Measurements from ENCODE around the gene WEE2. TPM values are rescaled to one million over a fixed set of nuclear protein-coding genes. Genes with fewer than 3 reads are reported as not detected.

Gene WEE2
- total RNA-seq, 1 experiment from 2014 or later = 0.04 TPM

DNA sequence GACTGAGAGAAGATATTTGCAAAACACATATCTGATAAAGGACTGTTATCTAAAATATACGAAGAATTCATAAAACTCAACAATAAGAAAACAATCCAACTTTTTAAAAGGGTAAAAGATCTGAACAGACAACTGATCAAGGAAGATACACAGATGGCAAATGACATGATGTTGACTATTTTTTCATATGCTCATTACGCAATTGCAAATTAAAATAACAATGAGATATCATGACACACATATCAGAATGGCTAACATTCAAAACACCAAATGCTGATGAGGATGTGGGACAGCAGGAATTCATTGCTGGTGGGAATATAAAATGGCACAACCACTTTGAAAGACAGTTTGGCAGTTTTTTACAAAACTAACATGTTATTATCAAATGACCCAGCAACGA, 15.1 kb upstream of the WEE2 start:
- Mint-ChIP-seq H3K4me3 (no peak overlapping the region), H3K36me3 (no peaks in the 10 kb centered on the region), H3K4me1 (peaks cover 48% of the 10 kb centered on the region), H3K27me3 (ENCODE audit: low read depth) (no peaks in the 10 kb centered on the region), H3K27ac (no peak overlapping the region), H3K9me3 (no peaks in the 10 kb centered on the region)
- DNase-seq (ENCODE audit: low spot score) (no peak), ATAC-seq (no peak)
- ChIA-PET POLR2A (no interaction called here), CTCF (interaction anchor here (1.9 kb wide), 1 partner anchor 19 kb away, joined by 5 read pairs; no protein-coding TSS in a partner anchor)
- no peak for TF ChIP-seq JUN (CRISPR knock-in tag; IDR thresholded peaks at IDR 0.05)
- no peak for TF ChIP-seq GTF2I (CRISPR knock-in tag; conservative IDR thresholded peaks at IDR 0.05)
- TF ChIP-seq MYBL2 (CRISPR knock-in tag; IDR thresholded peaks at IDR 0.05) = no peak
- no peak for TF ChIP-seq NR3C1 (CRISPR knock-in tag; conservative IDR thresholded peaks at IDR 0.05; ENCODE audit: low read depth)
- TF ChIP-seq ZNF512 (CRISPR knock-in tag; IDR thresholded peaks at IDR 0.05; ENCODE audit: borderline replicate concordance) = no peak
- TF ChIP-seq ATF1 (CRISPR knock-in tag; IDR thresholded peaks at IDR 0.05) = no peak
- TF ChIP-seq MXD4 (CRISPR knock-in tag; IDR thresholded peaks at IDR 0.05; ENCODE audit: borderline replicate concordance) = no peak

- Mint-ChIP-seq H3K36me3 (no peaks in the 10 kb centered on the region), H3K27me3 (ENCODE audit: low read depth) (no peaks in the 10 kb centered on the region; the same call in 1 of the 2 replicates), H3K4me1 (peaks cover 57% of the 10 kb centered on the region), H3K9me3 (no peaks in the 10 kb centered on the region), H3K4me3 (no peak overlapping the region), H3K27ac (0 out of 2 replicates have a peak overlapping the region, but pooled peaks have one; percentile 5)
- ATAC-seq = no peak
- ChIA-PET CTCF (interaction anchor here (0.7 to 0.8 kb wide), 2 partner anchors 42 to 70 kb away, joined by 3 read pairs; partner anchors contain the start of gene SSBP1), POLR2A (no interaction called here)
- DNase-seq (ENCODE audit: low spot score) = no peak
- TF ChIP-seq JUN (CRISPR knock-in tag; IDR thresholded peaks at IDR 0.05) (no peak), OVOL2 (CRISPR knock-in tag; IDR thresholded peaks at IDR 0.05; ENCODE audit: borderline replicate concordance) (no peak), SP1 (CRISPR knock-in tag; conservative IDR thresholded peaks at IDR 0.05) (no peak), E2F1 (CRISPR knock-in tag; IDR thresholded peaks at IDR 0.05) (no peak), HMGA2 (CRISPR knock-in tag; IDR thresholded peaks at IDR 0.05) (no peak), FOXK1 (CRISPR knock-in tag; IDR thresholded peaks at IDR 0.05) (no peak), TCF7 (CRISPR knock-in tag; IDR thresholded peaks at IDR 0.05; ENCODE audit: low read depth) (no peak), CDX4 (CRISPR knock-in tag; IDR thresholded peaks at IDR 0.05; ENCODE audit: borderline replicate concordance) (no peak), NR3C1 (CRISPR knock-in tag; conservative IDR thresholded peaks at IDR 0.05; ENCODE audit: low read depth) (no peak), RELA (CRISPR knock-in tag; IDR thresholded peaks at IDR 0.05; ENCODE audit: borderline replicate concordance) (no peak), ZNF416 (CRISPR knock-in tag; IDR thresholded peaks at IDR 0.05) (no peak)
- TF ChIP-seq, protein P1, sequence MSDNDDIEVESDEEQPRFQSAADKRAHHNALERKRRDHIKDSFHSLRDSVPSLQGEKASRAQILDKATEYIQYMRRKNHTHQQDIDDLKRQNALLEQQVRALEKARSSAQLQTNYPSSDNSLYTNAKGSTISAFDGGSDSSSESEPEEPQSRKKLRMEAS (CRISPR knock-in tag; IDR thresholded peaks at IDR 0.05) = no peak
- TF ChIP-seq, protein P2, sequence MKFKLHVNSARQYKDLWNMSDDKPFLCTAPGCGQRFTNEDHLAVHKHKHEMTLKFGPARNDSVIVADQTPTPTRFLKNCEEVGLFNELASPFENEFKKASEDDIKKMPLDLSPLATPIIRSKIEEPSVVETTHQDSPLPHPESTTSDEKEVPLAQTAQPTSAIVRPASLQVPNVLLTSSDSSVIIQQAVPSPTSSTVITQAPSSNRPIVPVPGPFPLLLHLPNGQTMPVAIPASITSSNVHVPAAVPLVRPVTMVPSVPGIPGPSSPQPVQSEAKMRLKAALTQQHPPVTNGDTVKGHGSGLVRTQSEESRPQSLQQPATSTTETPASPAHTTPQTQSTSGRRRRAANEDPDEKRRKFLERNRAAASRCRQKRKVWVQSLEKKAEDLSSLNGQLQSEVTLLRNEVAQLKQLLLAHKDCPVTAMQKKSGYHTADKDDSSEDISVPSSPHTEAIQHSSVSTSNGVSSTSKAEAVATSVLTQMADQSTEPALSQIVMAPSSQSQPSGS (CRISPR knock-in tag; IDR thresholded peaks at IDR 0.05; ENCODE audit: borderline replicate concordance, low read depth) = no peak
- TF ChIP-seq, protein P3, sequence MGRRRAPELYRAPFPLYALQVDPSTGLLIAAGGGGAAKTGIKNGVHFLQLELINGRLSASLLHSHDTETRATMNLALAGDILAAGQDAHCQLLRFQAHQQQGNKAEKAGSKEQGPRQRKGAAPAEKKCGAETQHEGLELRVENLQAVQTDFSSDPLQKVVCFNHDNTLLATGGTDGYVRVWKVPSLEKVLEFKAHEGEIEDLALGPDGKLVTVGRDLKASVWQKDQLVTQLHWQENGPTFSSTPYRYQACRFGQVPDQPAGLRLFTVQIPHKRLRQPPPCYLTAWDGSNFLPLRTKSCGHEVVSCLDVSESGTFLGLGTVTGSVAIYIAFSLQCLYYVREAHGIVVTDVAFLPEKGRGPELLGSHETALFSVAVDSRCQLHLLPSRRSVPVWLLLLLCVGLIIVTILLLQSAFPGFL (CRISPR knock-in tag; IDR thresholded peaks at IDR 0.05; ENCODE audit: borderline replicate concordance) = no peak
- TF ChIP-seq, protein P4, sequence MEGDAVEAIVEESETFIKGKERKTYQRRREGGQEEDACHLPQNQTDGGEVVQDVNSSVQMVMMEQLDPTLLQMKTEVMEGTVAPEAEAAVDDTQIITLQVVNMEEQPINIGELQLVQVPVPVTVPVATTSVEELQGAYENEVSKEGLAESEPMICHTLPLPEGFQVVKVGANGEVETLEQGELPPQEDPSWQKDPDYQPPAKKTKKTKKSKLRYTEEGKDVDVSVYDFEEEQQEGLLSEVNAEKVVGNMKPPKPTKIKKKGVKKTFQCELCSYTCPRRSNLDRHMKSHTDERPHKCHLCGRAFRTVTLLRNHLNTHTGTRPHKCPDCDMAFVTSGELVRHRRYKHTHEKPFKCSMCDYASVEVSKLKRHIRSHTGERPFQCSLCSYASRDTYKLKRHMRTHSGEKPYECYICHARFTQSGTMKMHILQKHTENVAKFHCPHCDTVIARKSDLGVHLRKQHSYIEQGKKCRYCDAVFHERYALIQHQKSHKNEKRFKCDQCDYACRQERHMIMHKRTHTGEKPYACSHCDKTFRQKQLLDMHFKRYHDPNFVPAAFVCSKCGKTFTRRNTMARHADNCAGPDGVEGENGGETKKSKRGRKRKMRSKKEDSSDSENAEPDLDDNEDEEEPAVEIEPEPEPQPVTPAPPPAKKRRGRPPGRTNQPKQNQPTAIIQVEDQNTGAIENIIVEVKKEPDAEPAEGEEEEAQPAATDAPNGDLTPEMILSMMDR (IDR thresholded peaks at IDR 0.05) = no peak
- TF ChIP-seq, protein P5, sequence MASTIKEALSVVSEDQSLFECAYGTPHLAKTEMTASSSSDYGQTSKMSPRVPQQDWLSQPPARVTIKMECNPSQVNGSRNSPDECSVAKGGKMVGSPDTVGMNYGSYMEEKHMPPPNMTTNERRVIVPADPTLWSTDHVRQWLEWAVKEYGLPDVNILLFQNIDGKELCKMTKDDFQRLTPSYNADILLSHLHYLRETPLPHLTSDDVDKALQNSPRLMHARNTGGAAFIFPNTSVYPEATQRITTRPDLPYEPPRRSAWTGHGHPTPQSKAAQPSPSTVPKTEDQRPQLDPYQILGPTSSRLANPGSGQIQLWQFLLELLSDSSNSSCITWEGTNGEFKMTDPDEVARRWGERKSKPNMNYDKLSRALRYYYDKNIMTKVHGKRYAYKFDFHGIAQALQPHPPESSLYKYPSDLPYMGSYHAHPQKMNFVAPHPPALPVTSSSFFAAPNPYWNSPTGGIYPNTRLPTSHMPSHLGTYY (CRISPR knock-in tag; IDR thresholded peaks at IDR 0.05) = no peak
Measured at GRCh38 chr7:141695803-141696289, 12.3 kb upstream of the WEE2 start.
